ENCODE results near the gene ACOX3.

The ACOX3 gene

GRCh38 chr4:8385611-8386010, 54.9 kb downstream of the ACOX3 start:
- peak; percentile 44 for DNase-seq

GRCh38 chr4:8385106-8385505, 55.4 kb downstream of the ACOX3 start:
- no peak for DNase-seq

GRCh38 chr4:8384397-8385060, 56.0 kb downstream of the ACOX3 start:
- no peak for DNase-seq

GRCh38 chr4:8383451-8384160, 56.9 kb downstream of the ACOX3 start:
- DNase-seq: no peak

- DNase-seq: no peak
Measured at GRCh38 chr4:8383016-8383415, 57.5 kb downstream of the ACOX3 start.

GRCh38 chr4:8381814-8382581, 58.5 kb downstream of the ACOX3 start:
- peak; percentile 18 for DNase-seq

- DNase-seq: no peak
Measured at GRCh38 chr4:8380511-8381415, 59.8 kb downstream of the ACOX3 start.

- DNase-seq: no peak
Measured at GRCh38 chr4:8379771-8380170, 60.8 kb downstream of the ACOX3 start.

GRCh38 chr4:8379281-8379680, 61.2 kb downstream of the ACOX3 start:
- no peak for DNase-seq

- no peak for DNase-seq
Measured at GRCh38 chr4:8378776-8379175, 61.7 kb downstream of the ACOX3 start.

- DNase-seq: no peak
Measured at GRCh38 chr4:8378101-8378724, 62.3 kb downstream of the ACOX3 start.

- DNase-seq: no peak
Measured at GRCh38 chr4:8377103-8378075, 63.1 kb downstream of the ACOX3 start.

GRCh38 chr4:8376361-8377102, 64.0 kb downstream of the ACOX3 start:
- DNase-seq: no peak

- no peak for DNase-seq
Measured at GRCh38 chr4:8374851-8375649, 65.5 kb downstream of the ACOX3 start.

- no peak for DNase-seq
Measured at GRCh38 chr4:8373973-8374545, 66.5 kb downstream of the ACOX3 start.

- DNase-seq: no peak
Measured at GRCh38 chr4:8373270-8373972, 67.1 kb downstream of the ACOX3 start.

- DNase-seq: no peak
Measured at GRCh38 chr4:8372506-8372905, 68.0 kb downstream of the ACOX3 start.

- no peak for DNase-seq
Measured at GRCh38 chr4:8371596-8371995, 68.9 kb downstream of the ACOX3 start.

All from retina (tissue), 1 donor.